Activated T-helper 1 cell treated with Interleukin-2 at 50 U/mL for 16 hours (primary cell): ENCODE results near the gene VAMP5.
"Not testable (repeated sequence)": the region's sequence is repeated elsewhere in the genome, so short reads cannot be mapped to it uniquely, and the experiment has no call there.

Experiments
- DNase-seq: peaks from one replicate; pipeline ENCODE4 v3.0.0-alpha.2; 2020; ENCODE audit warnings: low read depth

Gene VAMP5

GRCh38 chr2:85584354-85584856 lies at the start of gene VAMP5:
VAMP5 (plus strand) TSS chr2:85584431; CDS start chr2:85584491, 60 bp downstream.
- no peak for DNase-seq

- DNase-seq = no peak
Observed at GRCh38 chr2:85534881-85535280, 49.4 kb upstream of the VAMP5 start.

GRCh38 chr2:85536479-85536878 lies 47.8 kb upstream of the VAMP5 start:
- DNase-seq = no peak

- no peak for DNase-seq
Observed at GRCh38 chr2:85537600-85538506, 46.4 kb upstream of the VAMP5 start.

GRCh38 chr2:85538507-85539360 lies 45.5 kb upstream of the VAMP5 start, which contains the start of gene MAT2A:
MAT2A (plus strand) TSS chr2:85539168; CDS start chr2:85539288, 120 bp downstream.
- DNase-seq = peak; percentile 84

GRCh38 chr2:85539361-85540132 lies 44.7 kb upstream of the VAMP5 start:
- peak; percentile 56 for DNase-seq

GRCh38 chr2:85540133-85540648 lies 44.0 kb upstream of the VAMP5 start:
- no peak for DNase-seq

GRCh38 chr2:85541262-85541661 lies 43.0 kb upstream of the VAMP5 start:
- DNase-seq = no peak

- no peak for DNase-seq
Observed at GRCh38 chr2:85541753-85542457, 42.3 kb upstream of the VAMP5 start.

- no peak for DNase-seq
Observed at GRCh38 chr2:85542777-85543176, 41.5 kb upstream of the VAMP5 start.

- not testable (repeated sequence) for DNase-seq
Observed at GRCh38 chr2:85544254-85544691, 40.0 kb upstream of the VAMP5 start.

- not testable (repeated sequence) for DNase-seq
Observed at GRCh38 chr2:85544915-85545779, 39.1 kb upstream of the VAMP5 start.

- no peak for DNase-seq
Observed at GRCh38 chr2:85545780-85546240, 38.4 kb upstream of the VAMP5 start.

- no peak for DNase-seq
Observed at GRCh38 chr2:85547089-85547858, 37.0 kb upstream of the VAMP5 start.

- no peak for DNase-seq
Observed at GRCh38 chr2:85547859-85548607, 36.2 kb upstream of the VAMP5 start.

GRCh38 chr2:85548608-85548900 lies 35.7 kb upstream of the VAMP5 start:
- no peak for DNase-seq

GRCh38 chr2:85549095-85549494 lies 35.1 kb upstream of the VAMP5 start:
- no peak for DNase-seq

GRCh38 chr2:85549826-85550225 lies 34.4 kb upstream of the VAMP5 start:
- DNase-seq = no peak
